22Rv1 (cell line): ENCODE results near the gene DCAF11.

Experiments used
- CTCF ChIP-seq: fragments of 450-650 bp; IDR thresholded peaks from 2 replicates; pipeline ENCODE4 v1.5.1; 2017; ENCODE audit warnings: mild to moderate bottlenecking
- ZFX ChIP-seq: fragments of 450-650 bp; IDR thresholded peaks from 2 replicates; pipeline ENCODE4 v1.6.1; 2017; ENCODE audit warnings: antibody characterized with exemption, borderline replicate concordance

GRCh38 chr14:24065408-24065807, 49.2 kb upstream of the DCAF11 start:
- no peak for TF ChIP-seq CTCF
- TF ChIP-seq ZFX: no peak
